Ovary (tissue), 9 donors: Measurements from ENCODE around the gene CDYL2. TPM values are rescaled to one million over a fixed set of nuclear protein-coding genes. Genes with fewer than 3 reads are reported as not detected.

Experiments
- DNase-seq, 5 donors: peaks; one replicate each; pipeline ENCODE4 v3.0.0-alpha.2; 2019 to 2020
- H3K27ac ChIP-seq, 2 donors: fragments of 200-600 bp; one replicate each; pipeline versions ENCODE4 v1.5.1 to v1.8.0; 2019 to 2022
- H3K27me3 ChIP-seq: fragments of 200-600 bp; one replicate; pipeline ENCODE4 v1.8.0; 2022
- H3K36me3 ChIP-seq: fragments of 200-600 bp; sonication (generic); one replicate; pipeline ENCODE4 v1.5.1; 2019
- H3K4me1 ChIP-seq: one replicate; pipeline ENCODE4 v1.8.1; 2013; ENCODE audit warnings: mild to moderate bottlenecking, moderate library complexity; ENCODE audit not compliant: insufficient read depth
- H3K4me3 ChIP-seq: fragments of 200-600 bp; sonication (generic); one replicate; pipeline ENCODE4 v1.5.1; 2017
- H3K9me3 ChIP-seq, 2 donors: fragments of 200-600 bp in 1 of 2; sonication (generic) in 1 of 2; one replicate each; pipeline versions ENCODE4 v1.5.1 to v1.8.1; 2013 to 2019; ENCODE audit warnings: mild to moderate bottlenecking in 1 of 2, moderate library complexity in 1 of 2
- EP300 ChIP-seq: sonication (generic); formaldehyde crosslinking; IDR thresholded peaks from one replicate; pipeline ENCODE4 v1.6.1; 2017; ENCODE audit warnings: antibody characterized with exemption
- POLR2A ChIP-seq: fragments of 450-650 bp; IDR thresholded peaks from one replicate; pipeline ENCODE4 v1.6.1; 2017; ENCODE audit warnings: antibody characterized with exemption, mild to moderate bottlenecking, moderate library complexity
- WGBS, 3 donors: extraction: QIAGEN DNeasy Blood & Tissue Kit in 1 of 3; methylation state at CpG; one replicate each; pipeline versions ENCODE4 v1.1.5 to v1.1.7; 2013 to 2017; 5-methylcytosine and 5-hydroxymethylcytosine counted together
- intact Hi-C, 4 donors: fragments of 100-400 bp; cut with DNase I; formaldehyde crosslinking; loops; one replicate each; pipeline versions ENCODE4 v1.11.0 to v1.15.1; 2022 to 2023
- polyA plus RNA-seq, 2 donors: library from polyadenylated mRNA; stranded (reverse); fragments of 200-250 nt in 1 of 2; fragments of 350-450 nt in 1 of 2; fragmentation: Illumina TruSeq in 1 of 2; extraction: RNeasy Lipid Tissue Mini Kit (QIAGEN cat#74804) in 1 of 2; gene quantifications; one replicate each; pipeline ENCODE4 v1.2.3, GENCODE V29; 2013 to 2014
- total RNA-seq, 7 donors: library from RNA; depleted of rRNA in 2 of 7; stranded (reverse); fragments of >200 nt in 2 of 7; fragmentation: NEBNext Ultra II Directional in 3 of 7; extraction: Animal tissue kit (Norgen Biotek cat#: 25700) in 3 of 7; gene quantifications; one replicate each; pipeline versions ENCODE4 v1.1.0 to v1.2.4, GENCODE V29; 2016 to 2023
- TF ChIP-seq, protein P1 (sequence below), 3 donors: fragments of 450-650 bp in 2 of 3; fragments of 200-600 bp in 1 of 3; IDR thresholded peaks; one replicate each; pipeline versions ENCODE4 v1.5.1 to v1.8.0; 2016 to 2022; ENCODE audit warnings: antibody characterized with exemption in 3 of 3, mild to moderate bottlenecking in 1 of 3
- donor health status: DM: no; HTN: no; CAD: no; lungs with moderate emphysema.
- donor health status: DM: no; HTN: no; CAD: no.
- donor health status: Bipolar disorder and iron deficiency.
- donor health status: DM: yes; HTN: yes; CAD: no.
- donor health status: DM: no; HTN: no; CAD: no.
- donor health status: DM: yes; HTN: yes; CAD: no.

Gene CDYL2
- total and polyA plus RNA-seq, 9 donors, result 0.48 to 4.4 (median 1.8) TPM

DNA sequence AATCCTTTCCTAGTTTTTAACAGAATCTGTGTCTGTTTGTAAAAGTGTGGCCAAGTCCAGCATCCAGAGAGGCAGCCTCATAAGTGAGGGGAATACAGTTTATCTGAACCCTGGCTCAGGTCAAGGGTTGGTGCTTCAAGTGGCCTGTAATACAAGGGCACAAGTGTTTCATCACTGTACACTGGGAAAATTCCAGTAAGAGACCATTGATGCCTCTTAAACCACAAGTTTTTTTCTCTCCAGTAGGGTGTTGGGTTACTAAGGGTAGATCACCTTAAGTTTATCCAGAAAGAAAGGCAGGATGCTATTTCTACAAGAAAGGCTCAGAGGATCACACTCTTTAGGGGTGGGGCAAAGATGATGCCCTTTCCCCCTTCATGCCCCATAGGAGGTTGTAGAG is 96.7 kb downstream of the CDYL2 start:
- no peak overlapping the region for H3K4me3 ChIP-seq
- TF ChIP-seq EP300, result no peak
- TF ChIP-seq, protein P1, sequence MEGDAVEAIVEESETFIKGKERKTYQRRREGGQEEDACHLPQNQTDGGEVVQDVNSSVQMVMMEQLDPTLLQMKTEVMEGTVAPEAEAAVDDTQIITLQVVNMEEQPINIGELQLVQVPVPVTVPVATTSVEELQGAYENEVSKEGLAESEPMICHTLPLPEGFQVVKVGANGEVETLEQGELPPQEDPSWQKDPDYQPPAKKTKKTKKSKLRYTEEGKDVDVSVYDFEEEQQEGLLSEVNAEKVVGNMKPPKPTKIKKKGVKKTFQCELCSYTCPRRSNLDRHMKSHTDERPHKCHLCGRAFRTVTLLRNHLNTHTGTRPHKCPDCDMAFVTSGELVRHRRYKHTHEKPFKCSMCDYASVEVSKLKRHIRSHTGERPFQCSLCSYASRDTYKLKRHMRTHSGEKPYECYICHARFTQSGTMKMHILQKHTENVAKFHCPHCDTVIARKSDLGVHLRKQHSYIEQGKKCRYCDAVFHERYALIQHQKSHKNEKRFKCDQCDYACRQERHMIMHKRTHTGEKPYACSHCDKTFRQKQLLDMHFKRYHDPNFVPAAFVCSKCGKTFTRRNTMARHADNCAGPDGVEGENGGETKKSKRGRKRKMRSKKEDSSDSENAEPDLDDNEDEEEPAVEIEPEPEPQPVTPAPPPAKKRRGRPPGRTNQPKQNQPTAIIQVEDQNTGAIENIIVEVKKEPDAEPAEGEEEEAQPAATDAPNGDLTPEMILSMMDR (IDR thresholded peaks at IDR 0.05), result no peak
- no peak for TF ChIP-seq POLR2A
- intact Hi-C loops, result no loop called here
- no peaks in the 10 kb centered on the region for H3K4me1 ChIP-seq
- no peak for DNase-seq
- no peak overlapping the region for H3K27ac ChIP-seq
- H3K9me3 ChIP-seq, result no peaks in the 10 kb centered on the region
- H3K27me3 ChIP-seq, result no peaks in the 10 kb centered on the region
- H3K36me3 ChIP-seq, result no peaks in the 10 kb centered on the region

DNA sequence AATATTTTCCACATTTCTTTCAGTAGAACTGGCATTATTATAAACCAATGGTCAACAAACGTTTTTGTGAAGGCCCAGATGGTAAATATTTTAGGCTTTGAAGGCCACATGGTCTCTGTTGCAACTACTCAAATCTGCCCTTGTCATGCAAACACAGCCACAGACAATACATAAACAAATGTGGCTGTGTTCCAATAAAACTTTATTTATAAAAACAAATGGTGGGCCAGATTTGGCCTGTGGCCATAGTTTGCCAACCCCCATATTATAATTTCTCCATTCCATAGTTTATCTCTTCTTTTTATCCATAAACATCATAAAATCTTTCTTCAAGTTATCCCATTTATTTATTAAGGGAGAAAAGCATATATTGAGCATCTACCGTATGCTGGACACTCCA is 98.8 kb downstream of the CDYL2 start:
- Histone ChIP-seq H3K4me1 (no peaks in the 10 kb centered on the region), H3K27ac (no peak overlapping the region), H3K4me3 (no peak overlapping the region), H3K27me3 (no peaks in the 10 kb centered on the region), H3K36me3 (no peaks in the 10 kb centered on the region), H3K9me3 (no peaks in the 10 kb centered on the region)
- no peak for DNase-seq
- TF ChIP-seq POLR2A (no peak), EP300 (no peak)
- TF ChIP-seq, protein P1 (IDR thresholded peaks at IDR 0.05), result no peak
- intact Hi-C loops, result no loop called here
- WGBS, 3 donors, result 63 to 71% (median 69%) methylated on average over 2 of the region's 2 CpGs

DNA sequence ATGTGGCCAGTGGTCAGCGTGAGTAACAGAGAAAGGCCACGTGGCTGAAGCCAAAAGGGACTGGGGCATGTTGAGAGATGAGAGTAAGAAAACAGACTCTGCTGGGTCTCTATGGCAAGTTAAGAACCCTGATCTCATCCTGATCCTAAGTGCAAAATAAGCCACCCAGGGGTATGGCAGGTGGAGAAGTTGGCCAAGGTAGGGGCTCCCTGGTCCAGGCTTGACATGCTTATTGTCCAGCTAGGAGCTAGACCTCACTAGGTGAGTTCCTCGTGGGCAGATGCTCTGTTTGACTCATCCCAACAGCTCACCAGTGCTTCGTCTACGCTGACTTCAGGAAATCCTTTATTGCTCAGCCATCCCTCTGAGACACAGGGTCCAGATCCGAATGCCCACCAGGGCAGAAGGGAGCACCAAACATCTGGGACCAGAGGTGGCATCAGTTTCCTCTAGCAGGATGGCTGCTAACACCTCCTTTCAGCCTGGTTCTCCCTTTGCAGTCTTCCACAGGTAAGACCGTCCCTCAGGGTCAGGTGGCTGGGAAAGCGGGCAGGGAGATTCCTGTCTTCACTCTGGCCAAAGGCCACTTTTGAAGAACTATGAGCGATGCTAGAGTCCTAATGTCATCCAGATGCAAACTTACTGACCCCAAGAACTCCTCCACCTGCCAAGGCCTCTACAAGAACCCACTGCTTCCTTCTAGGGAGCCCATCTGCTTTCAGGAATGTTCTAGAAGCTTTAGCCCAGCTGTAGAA is 99.5 kb downstream of the CDYL2 start:
- H3K9me3 ChIP-seq, result no peaks in the 10 kb centered on the region
- no peaks in the 10 kb centered on the region for H3K36me3 ChIP-seq
- H3K4me3 ChIP-seq, result no peak overlapping the region
- no peak overlapping the region for H3K27ac ChIP-seq
- no peaks in the 10 kb centered on the region for H3K4me1 ChIP-seq
- intact Hi-C loops, result no loop called here
- WGBS, 3 donors, result 90 to 94% (median 92%) methylated on average over 9 of the region's 9 CpGs
- no peak for DNase-seq
- no peaks in the 10 kb centered on the region for H3K27me3 ChIP-seq
- TF ChIP-seq EP300 (no peak), POLR2A (no peak)
- TF ChIP-seq, protein P1 (IDR thresholded peaks at IDR 0.05), result no peak

DNA sequence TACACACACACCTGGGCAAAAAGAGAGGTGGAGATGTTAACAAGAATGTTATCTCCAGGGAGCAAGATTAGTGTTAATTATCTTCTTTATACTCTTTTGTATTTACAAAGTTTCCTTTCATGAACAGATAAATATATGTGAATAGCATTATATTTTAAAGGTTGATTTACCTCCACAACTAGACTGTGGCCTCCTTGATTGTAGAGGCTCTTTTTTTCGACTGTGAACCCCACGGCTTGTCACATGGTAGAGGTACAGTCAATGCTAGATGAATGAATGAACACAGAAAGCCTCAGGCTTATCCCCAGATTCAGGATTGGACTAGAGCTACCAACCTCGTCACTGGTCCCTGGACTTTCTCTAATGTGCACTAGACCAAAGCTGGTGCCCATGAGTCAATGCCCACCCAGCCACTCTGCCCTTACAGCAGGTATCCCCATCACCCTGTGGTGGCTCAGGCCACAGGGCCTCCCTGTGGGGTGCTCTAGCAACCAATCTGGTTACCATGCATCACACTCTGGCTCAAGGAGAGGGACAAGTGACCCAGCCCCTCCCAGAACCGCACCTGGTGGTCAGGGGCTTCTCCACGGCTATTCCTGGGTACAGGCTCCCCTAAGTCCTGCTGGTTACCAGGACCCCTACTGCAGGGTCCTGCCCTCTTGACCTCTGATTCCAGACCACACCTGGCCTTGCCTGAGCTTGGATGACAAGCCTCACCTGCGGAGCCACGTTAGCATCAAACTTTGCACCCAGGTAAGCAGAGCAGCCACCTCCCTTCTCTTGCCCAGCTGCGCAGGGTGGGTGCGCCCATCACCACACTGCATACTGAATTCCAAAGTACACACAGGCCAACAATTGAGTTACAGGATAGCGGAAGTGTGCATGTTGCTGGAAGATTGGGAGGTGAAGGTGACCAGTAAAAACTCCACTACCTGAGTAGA is 101.0 kb downstream of the CDYL2 start:
- Histone ChIP-seq H3K27ac (no peak overlapping the region), H3K36me3 (no peaks in the 10 kb centered on the region), H3K4me1 (no peaks in the 10 kb centered on the region), H3K9me3 (no peaks in the 10 kb centered on the region), H3K27me3 (no peaks in the 10 kb centered on the region), H3K4me3 (no peak overlapping the region)
- DNase-seq, result no peak
- TF ChIP-seq, protein P1 (IDR thresholded peaks at IDR 0.05), result no peak
- TF ChIP-seq EP300 (no peak), POLR2A (no peak)
- WGBS, 3 donors, result 92 to 95% (median 94%) methylated on average over 10 of the region's 10 CpGs
- intact Hi-C loops, result no loop called here
